HUDEP-2 (cell line): ENCODE results near the gene RGS6.

Experiments
- DNase-seq, 76 experiments: peaks; one replicate each; lab custom pipeline; 2025; ENCODE audit not compliant: unreplicated experiment in 76 of 76; lab: John Stamatoyannopoulos, UW

The RGS6 gene

DNA sequence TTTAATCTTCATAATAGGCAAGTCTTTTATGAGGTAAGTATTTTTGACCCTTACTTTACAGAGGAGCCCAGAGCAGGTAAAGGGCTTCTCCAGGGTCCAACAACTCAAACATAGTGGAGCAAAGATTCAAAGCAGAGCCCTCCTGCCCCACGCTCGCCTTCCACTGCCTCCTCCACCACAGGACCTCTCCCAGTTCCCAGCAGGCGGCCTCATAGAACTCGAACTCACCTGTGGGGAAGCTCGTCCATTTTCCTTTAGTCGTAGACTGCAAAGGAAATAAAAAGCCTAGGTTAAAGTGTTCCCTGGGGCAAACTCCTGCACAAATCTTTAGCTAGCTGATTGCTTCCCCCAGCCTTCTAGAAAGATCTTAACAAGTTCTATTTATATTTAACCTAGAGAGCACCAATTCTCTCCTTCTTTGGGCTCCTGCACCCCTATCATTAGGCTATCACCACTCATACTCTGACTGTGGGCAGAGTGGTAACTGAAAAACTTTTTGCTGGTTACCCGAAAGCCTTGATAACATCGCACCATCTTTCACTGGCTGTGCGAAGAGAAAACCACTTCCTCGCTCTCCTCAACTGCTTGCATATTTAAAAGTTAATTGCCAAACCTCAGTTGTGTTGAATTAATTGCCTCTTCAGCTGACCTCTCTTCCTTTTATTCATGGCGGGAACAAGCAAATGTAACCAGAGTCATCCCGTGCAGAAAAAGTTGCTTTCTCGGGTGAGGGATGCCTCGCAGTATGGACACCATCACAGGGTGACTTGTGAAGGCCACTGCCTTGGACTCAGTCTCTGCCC, 662.1 kb downstream of the RGS6 start:
- DNase-seq = peak in 1 of 76 experiments; percentile 16

- DNase-seq = no peak
These were observed 663.1 kb downstream of the RGS6 start for GRCh38 chr14:72595152-72595862.

DNA sequence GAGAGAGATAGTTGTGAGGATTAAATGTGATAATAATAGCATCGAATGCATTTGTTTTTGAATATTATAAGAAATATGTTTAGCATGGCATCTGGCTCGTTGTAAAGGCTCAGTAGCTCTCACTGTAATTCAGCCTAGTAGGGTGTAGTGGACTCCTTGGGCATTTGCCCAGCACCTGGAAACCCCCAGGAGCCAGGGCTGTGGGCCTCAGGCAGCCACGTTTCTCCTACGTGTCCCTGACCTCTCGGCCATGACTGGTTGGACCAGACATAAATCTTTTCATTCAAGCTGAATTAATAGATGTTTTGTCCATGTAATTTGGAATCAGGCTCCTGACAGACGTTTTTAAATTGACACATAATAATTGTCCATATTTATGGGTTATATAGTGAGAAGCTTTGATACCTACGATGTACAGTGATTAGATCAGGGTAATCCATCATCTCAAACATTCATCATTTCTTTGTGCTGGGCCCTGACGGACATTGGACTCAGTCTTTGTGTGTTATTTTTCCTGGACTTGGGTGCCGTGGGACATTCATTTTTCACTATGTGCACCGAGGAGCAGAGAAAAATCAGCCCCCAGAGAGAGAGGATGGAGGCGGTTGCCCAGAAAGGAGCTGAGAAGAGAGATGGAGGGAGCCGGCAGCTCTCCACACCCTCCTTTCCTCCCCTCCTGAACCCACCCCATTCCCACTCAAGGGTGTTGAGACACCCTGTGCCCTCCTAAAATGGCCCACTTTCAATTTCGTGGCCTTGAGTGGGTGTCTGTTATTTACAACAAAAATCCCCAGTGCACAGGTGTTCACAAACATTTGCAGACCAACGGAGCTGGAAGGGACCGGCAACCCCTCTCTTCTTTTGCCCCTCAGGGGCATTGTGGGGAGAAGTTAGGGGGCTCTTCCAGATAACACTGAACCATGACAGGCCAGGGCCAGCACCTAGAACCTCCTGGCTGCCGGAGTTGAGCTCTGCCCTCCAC, 665.3 kb downstream of the RGS6 start:
- no peak for DNase-seq

- DNase-seq = no peak
These were observed 666.1 kb downstream of the RGS6 start for GRCh38 chr14:72598306-72598705.

- peak in 72 of 76 experiments; percentile 3 to 83 (median 56) for DNase-seq
These were observed 667.6 kb downstream of the RGS6 start for GRCh38 chr14:72599579-72600470.

- DNase-seq = no peak
These were observed 668.5 kb downstream of the RGS6 start for GRCh38 chr14:72600551-72601330.

DNA sequence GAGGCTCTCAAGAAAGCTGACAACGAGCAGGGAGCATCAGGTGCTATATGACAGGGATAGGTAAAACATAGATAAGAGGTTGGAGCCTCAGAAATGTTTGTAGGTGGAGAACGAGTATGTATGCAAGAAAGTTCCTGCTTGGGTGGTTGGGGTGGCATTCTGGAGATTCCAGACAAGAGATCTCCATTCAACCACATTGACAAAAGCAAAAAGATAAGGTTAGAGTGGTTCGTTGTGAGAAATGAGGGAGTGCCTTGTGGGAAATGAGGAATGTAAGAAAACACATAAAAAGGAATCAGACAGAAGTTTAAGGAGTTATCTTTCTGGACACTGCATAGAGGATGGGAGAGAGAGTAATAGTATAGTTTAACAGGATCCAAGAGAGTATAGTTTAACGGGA, 671.4 kb downstream of the RGS6 start:
- DNase-seq = no peak

DNA sequence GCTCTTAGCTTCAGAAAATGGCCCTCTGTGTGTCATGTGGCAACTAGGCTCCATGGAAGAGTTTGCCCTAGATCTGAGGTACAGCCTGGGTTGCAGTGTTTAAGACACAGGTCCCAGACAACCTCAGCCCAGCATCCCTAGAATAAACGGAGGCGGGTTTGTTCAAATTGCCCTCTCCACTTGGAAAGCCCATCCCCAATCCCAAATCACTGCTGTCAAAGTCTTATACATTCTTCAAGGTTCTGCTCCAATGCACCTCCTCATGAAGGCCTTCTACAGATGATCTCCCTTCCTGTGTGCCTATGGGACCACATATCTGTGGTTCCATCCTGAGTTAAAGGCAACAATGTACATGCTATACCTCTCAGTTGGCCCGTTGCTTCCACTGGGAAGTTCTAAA, 671.9 kb downstream of the RGS6 start:
- DNase-seq = no peak

DNA sequence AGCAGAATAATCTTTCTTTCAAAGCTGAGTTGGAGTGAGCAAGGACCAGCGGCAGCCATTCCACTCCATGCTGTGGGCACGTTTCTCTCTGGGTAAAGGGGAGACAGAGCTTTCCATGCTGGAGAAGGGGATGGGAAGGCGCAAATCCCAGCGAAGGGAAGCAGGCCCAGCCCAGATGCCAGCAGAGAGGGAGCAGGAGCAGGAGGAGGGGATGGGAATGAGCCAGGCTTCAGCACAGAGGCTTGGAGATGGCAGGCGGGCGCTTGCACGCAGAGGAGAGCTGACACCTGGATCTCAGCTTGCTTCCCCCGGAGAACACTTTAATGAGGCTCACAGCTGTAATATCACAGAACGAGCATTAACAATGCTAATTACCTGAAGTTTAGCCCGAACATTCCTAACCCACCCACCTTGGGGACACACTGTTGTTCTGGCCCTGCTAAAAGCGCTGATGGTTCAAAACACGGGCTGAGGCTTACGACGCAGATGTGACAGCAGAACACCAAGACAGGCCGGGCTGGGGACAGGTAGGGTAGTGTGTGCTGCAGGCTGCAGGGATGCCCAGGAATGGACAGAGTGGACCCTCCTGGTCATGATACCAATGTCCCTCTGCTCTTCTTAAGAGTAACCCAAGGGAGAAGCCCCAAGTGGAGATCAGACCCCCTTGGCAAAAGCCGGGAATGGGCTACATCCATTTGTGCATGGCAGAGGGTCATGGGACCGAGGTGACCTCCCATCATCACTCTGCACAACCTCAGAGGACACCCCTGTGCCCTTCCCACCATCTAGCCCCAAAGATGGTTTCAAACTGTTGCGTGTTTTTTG, 673.1 kb downstream of the RGS6 start:
- no peak for DNase-seq

- no peak for DNase-seq
These were observed 673.6 kb downstream of the RGS6 start for GRCh38 chr14:72605921-72606220.

- DNase-seq = no peak
These were observed 674.6 kb downstream of the RGS6 start for GRCh38 chr14:72606879-72607278.

DNA sequence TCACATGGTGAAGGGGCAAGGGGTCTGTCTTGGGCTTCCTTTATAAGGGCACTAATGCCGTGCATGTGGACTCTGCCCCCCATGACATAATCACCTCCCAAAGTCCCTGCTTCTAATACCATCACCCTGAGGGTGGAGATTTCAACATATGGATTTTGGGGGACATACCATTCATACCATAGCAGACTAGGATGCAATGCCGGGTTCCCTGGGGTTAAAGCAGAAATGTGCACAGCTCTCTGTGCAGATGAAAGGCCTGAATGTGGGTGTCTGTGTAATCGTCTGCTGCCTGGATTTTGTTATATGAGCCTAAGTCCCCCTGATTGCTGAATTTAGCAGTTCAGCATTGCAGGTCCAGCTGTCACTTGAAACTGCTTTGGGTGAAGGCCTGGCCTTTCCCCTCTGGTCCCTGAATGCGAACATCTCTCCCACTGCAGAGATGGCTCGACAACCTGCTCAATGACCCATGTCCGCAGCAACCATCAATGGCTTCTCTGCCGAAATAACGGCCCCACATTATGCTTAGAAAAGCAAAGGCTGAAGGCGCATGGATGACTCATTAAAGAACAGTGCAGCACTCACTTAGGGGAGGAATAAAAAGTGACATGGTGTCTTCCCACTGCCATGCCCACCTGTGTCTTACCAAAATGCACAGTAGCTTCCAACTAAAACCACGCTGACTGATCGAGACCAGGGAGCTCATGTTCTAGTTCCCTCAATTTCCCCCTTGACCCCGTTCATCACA, 675.3 kb downstream of the RGS6 start:
- no peak for DNase-seq

DNA sequence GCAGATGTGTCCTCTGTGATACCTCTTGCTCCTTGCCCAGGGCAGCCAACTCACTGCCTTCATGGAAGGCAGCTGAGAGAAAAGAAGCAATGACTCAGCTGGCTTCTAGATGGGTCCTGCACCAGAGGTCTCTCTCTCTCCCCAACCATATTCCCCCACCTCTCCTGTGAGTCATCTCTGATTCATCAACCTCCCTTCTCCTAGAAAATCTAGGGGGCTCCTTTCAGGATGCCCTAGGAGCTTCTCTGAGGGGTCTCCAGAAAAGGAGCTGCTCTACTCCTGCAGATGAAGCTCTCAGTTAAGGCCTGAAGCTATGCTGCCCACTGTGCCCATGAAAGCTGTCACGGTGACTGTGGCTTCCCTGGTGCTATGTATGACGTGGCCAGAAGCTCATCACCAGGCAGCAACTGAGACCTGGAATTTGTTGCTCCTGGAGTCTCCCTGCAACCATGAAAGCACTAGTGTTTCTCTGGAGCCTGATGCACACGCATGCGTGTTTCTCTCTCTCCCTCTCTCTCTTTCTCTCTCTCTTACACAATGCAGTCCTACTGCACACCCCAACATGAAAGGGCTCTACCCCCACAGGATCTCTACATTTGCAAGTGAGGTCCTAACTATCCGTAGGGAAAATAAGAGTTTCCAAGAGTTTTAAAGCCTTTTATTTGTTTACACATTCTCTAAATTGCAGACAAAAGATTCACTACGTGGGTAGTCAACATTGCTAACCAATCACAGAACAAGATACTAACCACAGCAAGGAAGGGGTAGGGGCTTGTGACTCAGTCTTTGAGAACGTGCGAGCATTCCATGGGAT, 676.4 kb downstream of the RGS6 start:
- DNase-seq = no peak

DNA sequence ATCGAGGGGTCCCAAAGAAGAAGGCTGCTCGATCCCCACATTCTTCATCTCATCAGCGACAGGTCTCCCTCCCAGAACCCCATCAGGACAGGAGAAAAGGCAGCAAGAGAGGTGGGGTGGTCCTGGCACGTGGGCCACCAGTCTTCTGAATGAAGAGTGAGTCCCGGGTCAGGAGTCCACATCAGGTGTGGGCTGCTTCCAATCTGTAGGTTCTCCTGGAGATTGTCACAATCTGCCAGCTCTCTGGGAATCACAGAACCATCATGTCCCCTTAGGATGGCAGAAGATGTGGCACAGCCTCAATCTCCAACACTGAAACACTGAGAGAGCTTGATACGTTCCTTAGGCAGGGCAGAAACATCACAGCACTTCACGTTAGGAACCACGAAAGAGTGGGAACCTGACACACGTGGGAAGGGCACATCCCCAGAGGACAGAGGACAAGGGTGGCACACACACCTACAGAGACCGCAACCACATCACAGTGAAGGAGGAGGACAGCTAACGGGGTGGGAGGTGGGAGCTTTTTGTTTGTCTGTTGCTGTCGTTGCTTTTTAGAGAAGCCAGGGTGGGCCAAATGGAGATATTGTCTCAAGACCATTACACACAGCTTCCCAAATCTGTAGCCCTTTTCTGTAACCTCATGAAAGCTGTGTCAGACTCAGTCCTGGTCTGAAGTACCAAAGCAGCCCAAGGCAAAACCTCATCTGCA, 677.1 kb downstream of the RGS6 start:
- no peak for DNase-seq

DNA sequence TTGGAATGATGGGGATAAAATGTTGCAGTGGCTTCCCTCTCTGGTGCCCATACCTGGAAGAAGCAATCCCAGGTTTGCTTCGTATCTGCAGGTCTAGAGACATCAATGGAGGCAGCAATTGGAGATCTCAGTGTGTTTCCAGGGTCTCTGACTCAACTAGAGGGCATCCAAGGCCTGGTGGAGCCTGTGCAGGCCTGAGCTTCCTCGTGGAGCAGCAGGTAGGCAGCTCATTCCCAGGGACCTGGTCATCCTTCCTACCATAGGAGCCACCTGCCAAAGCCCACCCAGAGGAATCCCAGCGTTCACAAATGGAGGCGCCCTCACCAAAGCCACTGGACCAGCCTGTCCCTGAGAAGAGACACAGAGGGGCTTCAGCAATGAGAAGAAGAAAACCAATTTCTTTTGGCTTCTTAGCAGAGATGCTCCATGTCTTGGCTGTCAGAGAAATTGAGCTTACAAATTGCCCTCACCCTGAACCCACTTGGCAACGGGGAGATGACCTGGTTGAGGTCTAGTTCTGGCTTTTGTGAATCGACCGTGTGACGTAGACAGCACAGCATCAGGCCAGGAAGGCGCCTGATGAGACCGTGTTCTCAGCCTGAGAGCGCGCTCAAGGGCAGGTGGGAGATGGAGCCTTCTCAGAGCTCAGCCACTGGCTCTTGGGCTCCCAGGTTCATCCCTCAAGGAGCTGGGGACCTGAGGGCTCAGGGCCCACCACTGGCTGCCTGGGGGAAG, 678.0 kb downstream of the RGS6 start:
- no peak for DNase-seq

GRCh38 chr14:72610831-72611200, 678.6 kb downstream of the RGS6 start:
- DNase-seq = no peak
